Lower lobe of right lung (tissue), 2 donors: ENCODE data around the gene DHRS3. TPM values are rescaled to one million over a fixed set of nuclear protein-coding genes. Genes with fewer than 3 reads are reported as not detected.

ENCODE experiments used
- ATAC-seq, 2 donors: fragments of 200-7000 bp; cut with Tn5 transposase; one replicate each; pipeline ENCODE4 v1.9.1; 2020 to 2022; ENCODE audit warnings: mild to moderate bottlenecking in 2 of 2, moderate library complexity in 2 of 2
- DNase-seq: peaks from one replicate; pipeline ENCODE4 v3.0.0-alpha.2; 2020
- H3K27ac ChIP-seq: fragments of 200-600 bp; one replicate; pipeline ENCODE4 v1.8.0; 2022
- H3K27me3 ChIP-seq: fragments of 200-600 bp; one replicate; pipeline ENCODE4 v1.8.0; 2022; ENCODE audit warnings: low read depth
- H3K36me3 ChIP-seq: fragments of 200-600 bp; one replicate; pipeline ENCODE4 v1.8.0; 2022; ENCODE audit warnings: mild to moderate bottlenecking
- H3K4me1 ChIP-seq: fragments of 200-600 bp; one replicate; pipeline ENCODE4 v1.8.0; 2022
- H3K4me3 ChIP-seq: fragments of 200-600 bp; one replicate; pipeline ENCODE4 v1.8.0; 2022; ENCODE audit warnings: mild to moderate bottlenecking
- H3K9me3 ChIP-seq: fragments of 200-600 bp; one replicate; pipeline ENCODE4 v1.8.0; 2022
- CTCF ChIP-seq: fragments of 200-600 bp; IDR thresholded peaks from one replicate; pipeline ENCODE4 v1.8.0; 2022; ENCODE audit warnings: antibody characterized with exemption, mild to moderate bottlenecking
- intact Hi-C: fragments of 100-400 bp; cut with DNase I; formaldehyde crosslinking; loops from one replicate; pipeline ENCODE4 v1.11.0; 2022
- total RNA-seq: library from RNA; stranded (reverse); fragmentation: NEBNext Ultra II Directional; extraction: Animal tissue kit (Norgen Biotek cat#: 25700); gene quantifications from one replicate; pipeline ENCODE4 v1.2.1, GENCODE V29; 2021
- donor health status: DM: no; HTN: yes; CAD: no; lungs with severe emphysema.

DHRS3 gene
- total RNA-seq, 1 donor from 2014 or later: 135 TPM

- H3K9me3 ChIP-seq: no peaks in the 10 kb centered on the region
- H3K36me3 ChIP-seq: peaks cover 31% of the 10 kb centered on the region
- no peak overlapping the region for H3K27ac ChIP-seq
- H3K4me3 ChIP-seq: no peak overlapping the region
- peaks cover 26% of the 10 kb centered on the region for H3K4me1 ChIP-seq
- TF ChIP-seq CTCF: no peak
- DNase-seq: no peak
- ATAC-seq: no peak
- intact Hi-C loops: no loop called here
- no peaks in the 10 kb centered on the region for H3K27me3 ChIP-seq
These were observed 29.3 kb downstream of the DHRS3 start for GRCh38 chr1:12588695-12589094.

- no peak overlapping the region for H3K27ac ChIP-seq
- no peaks in the 10 kb centered on the region for H3K27me3 ChIP-seq
- no peak for ATAC-seq
- peaks cover 21% of the 10 kb centered on the region for H3K4me1 ChIP-seq
- DNase-seq: no peak
- no peak overlapping the region for H3K4me3 ChIP-seq
- H3K9me3 ChIP-seq: no peaks in the 10 kb centered on the region
- peaks cover 31% of the 10 kb centered on the region for H3K36me3 ChIP-seq
- no peak for TF ChIP-seq CTCF
- intact Hi-C loops: no loop called here
These were observed 29.9 kb downstream of the DHRS3 start for GRCh38 chr1:12587981-12588640.

- no peak overlapping the region for H3K4me3 ChIP-seq
- peaks cover 33% of the 10 kb centered on the region for H3K36me3 ChIP-seq
- intact Hi-C loops: no loop called here
- no peaks in the 10 kb centered on the region for H3K9me3 ChIP-seq
- ATAC-seq (no peak), DNase-seq (no peak)
- H3K27me3 ChIP-seq: no peaks in the 10 kb centered on the region
- no peak for TF ChIP-seq CTCF
- H3K4me1 ChIP-seq: peaks cover 5% of the 10 kb centered on the region
- H3K27ac ChIP-seq: no peak overlapping the region
These were observed 31.8 kb downstream of the DHRS3 start for GRCh38 chr1:12585951-12586942.

- H3K36me3 ChIP-seq: peaks cover 33% of the 10 kb centered on the region
- H3K9me3 ChIP-seq: no peaks in the 10 kb centered on the region
- H3K27me3 ChIP-seq: no peaks in the 10 kb centered on the region
- TF ChIP-seq CTCF: no peak
- no peak for DNase-seq
- H3K27ac ChIP-seq: no peak overlapping the region
- intact Hi-C loops: no loop called here
- no peak overlapping the region for H3K4me3 ChIP-seq
- H3K4me1 ChIP-seq: peaks cover 3% of the 10 kb centered on the region
- ATAC-seq: peak in 1 of 2 donors; percentile 25
These were observed 32.5 kb downstream of the DHRS3 start for GRCh38 chr1:12585536-12585935.

- no peaks in the 10 kb centered on the region for H3K27me3 ChIP-seq
- H3K9me3 ChIP-seq: no peaks in the 10 kb centered on the region
- DNase-seq (no peak), ATAC-seq (peak in 1 of 2 donors; percentile 6)
- TF ChIP-seq CTCF: no peak
- intact Hi-C loops: no loop called here
- peaks cover 37% of the 10 kb centered on the region for H3K36me3 ChIP-seq
- no peak overlapping the region for H3K27ac ChIP-seq
- no peak overlapping the region for H3K4me3 ChIP-seq
- no peaks in the 10 kb centered on the region for H3K4me1 ChIP-seq
These were observed 33.0 kb downstream of the DHRS3 start for GRCh38 chr1:12584900-12585525.
